ENCODE measurements around the gene TMED3.

DNA sequence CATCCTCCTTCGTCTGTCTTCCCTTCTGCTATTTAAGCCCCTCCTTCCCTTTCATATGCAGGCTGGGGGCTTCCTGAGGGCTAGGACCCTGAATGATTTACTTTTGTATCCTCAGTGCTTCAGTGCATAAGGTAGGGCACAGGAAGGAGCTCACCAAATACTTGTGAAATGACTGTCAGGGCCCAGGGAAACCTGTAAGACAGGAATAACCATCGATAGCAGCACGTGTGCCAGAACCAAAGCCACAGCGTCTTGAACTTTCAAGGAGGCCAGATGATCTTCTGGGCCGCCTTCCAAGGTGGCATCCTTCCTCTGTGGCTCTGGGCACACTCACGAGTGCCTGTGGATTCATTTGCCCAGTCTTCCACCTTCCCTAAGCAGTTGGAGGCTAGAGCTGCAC, 3.9 kb downstream of the TMED3 start:
- no peak for TF ChIP-seq EZH2 (IDR thresholded peaks at IDR 0.05; ENCODE audit: borderline replicate concordance, low read length)
- TF ChIP-seq, protein P1, sequence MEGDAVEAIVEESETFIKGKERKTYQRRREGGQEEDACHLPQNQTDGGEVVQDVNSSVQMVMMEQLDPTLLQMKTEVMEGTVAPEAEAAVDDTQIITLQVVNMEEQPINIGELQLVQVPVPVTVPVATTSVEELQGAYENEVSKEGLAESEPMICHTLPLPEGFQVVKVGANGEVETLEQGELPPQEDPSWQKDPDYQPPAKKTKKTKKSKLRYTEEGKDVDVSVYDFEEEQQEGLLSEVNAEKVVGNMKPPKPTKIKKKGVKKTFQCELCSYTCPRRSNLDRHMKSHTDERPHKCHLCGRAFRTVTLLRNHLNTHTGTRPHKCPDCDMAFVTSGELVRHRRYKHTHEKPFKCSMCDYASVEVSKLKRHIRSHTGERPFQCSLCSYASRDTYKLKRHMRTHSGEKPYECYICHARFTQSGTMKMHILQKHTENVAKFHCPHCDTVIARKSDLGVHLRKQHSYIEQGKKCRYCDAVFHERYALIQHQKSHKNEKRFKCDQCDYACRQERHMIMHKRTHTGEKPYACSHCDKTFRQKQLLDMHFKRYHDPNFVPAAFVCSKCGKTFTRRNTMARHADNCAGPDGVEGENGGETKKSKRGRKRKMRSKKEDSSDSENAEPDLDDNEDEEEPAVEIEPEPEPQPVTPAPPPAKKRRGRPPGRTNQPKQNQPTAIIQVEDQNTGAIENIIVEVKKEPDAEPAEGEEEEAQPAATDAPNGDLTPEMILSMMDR (IDR thresholded peaks at IDR 0.05; ENCODE audit: low read length) = no peak
